ENCODE measurements around the gene NLRP1. TPM values are rescaled to one million over a fixed set of nuclear protein-coding genes. Genes with fewer than 3 reads are reported as not detected.

The NLRP1 gene
- total RNA-seq (1 to 10 TPM; 2.8 to 5.7 (median 3.6) TPM), polyA plus RNA-seq (1 to 10 TPM; 2.7 to 3.7 (median 3.1) TPM)
- long read RNA-seq, donor 1, partial matches to known transcripts = 1 of 3 reads
- long read RNA-seq, donor 1, other reads (novel, unspliced or antisense) = 2 of 3 reads
- long read RNA-seq, donor 2, partial matches to known transcripts = 4 of 6 reads
- long read RNA-seq, donor 2, other reads (novel, unspliced or antisense) = 1 of 6 reads

DNA sequence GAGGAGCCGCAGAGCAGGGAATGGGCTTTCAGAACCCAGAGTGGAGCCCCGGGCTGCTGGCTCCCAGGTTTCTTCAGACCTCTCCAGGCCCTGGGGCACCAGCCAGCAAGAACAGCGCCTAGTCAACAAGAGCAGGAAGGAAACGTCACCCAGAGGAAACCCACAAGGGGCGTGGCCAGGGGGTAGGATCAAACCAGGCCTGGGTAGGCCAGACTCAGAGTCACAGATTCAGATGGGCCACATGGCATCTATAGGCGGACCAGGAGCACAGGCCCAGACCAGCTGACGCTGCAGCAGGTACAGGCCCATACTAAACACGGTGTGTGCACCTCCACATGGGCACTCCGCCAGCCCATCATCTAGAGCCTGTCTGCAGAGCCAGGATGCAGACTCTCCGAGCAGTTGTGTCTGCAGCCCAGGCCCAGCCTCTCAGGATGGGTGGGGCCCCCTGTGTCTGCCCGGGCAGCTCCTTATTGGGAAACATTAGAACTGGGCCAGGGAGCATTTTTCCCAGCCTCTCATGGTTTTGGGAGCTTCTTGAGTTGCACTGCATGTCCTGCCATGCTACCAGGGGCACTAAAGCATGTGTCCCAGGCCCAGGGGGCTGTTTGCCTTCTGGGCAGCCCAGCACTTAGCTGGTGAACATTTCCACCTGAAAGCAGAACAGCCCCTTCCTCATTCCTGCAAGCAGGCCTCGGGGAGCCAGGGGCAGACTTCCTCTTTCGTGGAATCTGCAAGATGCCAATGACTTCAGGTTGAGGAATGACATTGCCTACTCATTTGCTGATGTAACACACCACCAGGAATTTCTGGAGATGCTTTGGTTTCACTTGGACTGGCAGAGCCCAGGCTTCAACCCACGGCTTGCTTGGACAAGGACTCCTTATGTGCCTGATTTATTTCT, at the start of gene NLRP1:
Gene NLRP1 (minus strand): TSS at position 127 of the 904 bp plus-strand sequence. CDS start 552 bp downstream, outside the sequence.
- peaks cover 0 to 4% of the 10 kb centered on the region in 2 donors for H3K36me3 ChIP-seq (ENCODE audit: insufficient read depth in 1 of 2, low read depth in 1 of 2)

DNA sequence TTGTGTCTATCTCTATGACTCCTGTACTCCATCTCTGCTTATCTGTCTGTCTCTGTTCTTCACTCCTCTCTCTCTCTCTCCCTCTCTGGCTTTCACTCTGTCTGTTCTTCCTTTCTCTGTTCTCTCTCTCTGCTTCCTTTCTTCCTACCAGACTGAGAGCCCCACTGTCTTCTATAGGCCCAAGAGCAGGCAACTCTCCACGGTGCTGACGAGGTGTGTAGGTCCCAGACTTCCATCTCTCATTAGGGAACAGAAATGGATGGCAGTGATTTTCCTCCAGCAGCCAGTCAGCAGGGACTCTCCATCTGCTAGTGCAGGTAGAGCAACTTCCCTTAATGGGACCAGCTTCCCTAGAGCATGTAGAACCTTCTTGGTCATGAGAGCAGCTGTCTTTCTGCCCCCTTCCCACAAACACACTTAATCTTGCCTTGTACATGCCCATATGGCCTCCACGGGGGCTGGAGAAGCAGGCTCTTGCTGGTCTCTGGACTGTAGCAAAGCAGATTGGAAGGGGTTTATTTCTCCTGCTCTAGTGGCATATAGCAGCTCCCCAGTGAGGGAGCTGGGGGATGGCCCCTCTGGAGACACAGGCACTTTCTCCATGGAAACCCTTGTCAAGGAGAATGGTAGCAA, 47.8 kb upstream of the NLRP1 start:
- H3K4me3 ChIP-seq = no peak overlapping the region
- ATAC-seq (no peak), DNase-seq (no peak)
- TF ChIP-seq, protein P1, sequence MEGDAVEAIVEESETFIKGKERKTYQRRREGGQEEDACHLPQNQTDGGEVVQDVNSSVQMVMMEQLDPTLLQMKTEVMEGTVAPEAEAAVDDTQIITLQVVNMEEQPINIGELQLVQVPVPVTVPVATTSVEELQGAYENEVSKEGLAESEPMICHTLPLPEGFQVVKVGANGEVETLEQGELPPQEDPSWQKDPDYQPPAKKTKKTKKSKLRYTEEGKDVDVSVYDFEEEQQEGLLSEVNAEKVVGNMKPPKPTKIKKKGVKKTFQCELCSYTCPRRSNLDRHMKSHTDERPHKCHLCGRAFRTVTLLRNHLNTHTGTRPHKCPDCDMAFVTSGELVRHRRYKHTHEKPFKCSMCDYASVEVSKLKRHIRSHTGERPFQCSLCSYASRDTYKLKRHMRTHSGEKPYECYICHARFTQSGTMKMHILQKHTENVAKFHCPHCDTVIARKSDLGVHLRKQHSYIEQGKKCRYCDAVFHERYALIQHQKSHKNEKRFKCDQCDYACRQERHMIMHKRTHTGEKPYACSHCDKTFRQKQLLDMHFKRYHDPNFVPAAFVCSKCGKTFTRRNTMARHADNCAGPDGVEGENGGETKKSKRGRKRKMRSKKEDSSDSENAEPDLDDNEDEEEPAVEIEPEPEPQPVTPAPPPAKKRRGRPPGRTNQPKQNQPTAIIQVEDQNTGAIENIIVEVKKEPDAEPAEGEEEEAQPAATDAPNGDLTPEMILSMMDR (IDR thresholded peaks at IDR 0.05) = no peak
- H3K27me3 ChIP-seq (ENCODE audit: insufficient read depth in 3 of 3, low read length in 2 of 3) = peaks cover 0 to 51% (median 6%) of the 10 kb centered on the region in 3 donors
- 42 to 55% (median 48%) methylated on average over 3 of the region's 3 CpGs for WGBS, 3 donors
- intact Hi-C loops (cut with DNase I) = no loop called here
- H3K36me3 ChIP-seq (ENCODE audit: insufficient read depth in 1 of 2, low read depth in 1 of 2) = no peaks in the 10 kb centered on the region
- H3K4me1 ChIP-seq = no peaks in the 10 kb centered on the region
- no peak overlapping the region for H3K27ac ChIP-seq
- H3K9me3 ChIP-seq = no peaks in the 10 kb centered on the region

More for the DNA sequence above, at the start of gene NLRP1:
- H3K27ac ChIP-seq = peak within 1 kb of the TSS; percentile 73
- 46 to 56% (median 56%) methylated on average over 14 of the region's 14 CpGs for WGBS, 3 donors
- TF ChIP-seq, protein P1 (IDR thresholded peaks at IDR 0.05) = no peak
- peaks cover 21% of the 10 kb centered on the region for H3K4me1 ChIP-seq
- ATAC-seq = peak; percentile 43 to 82 (median 66)
- peak within 1 kb of the TSS; percentile 63 for H3K4me3 ChIP-seq
- DNase-seq = peak; percentile 92 to 93
- no peaks in the 10 kb centered on the region for H3K9me3 ChIP-seq
- H3K27me3 ChIP-seq (ENCODE audit: insufficient read depth in 3 of 3, low read length in 2 of 3) = no peaks in the 10 kb centered on the region
- intact Hi-C loops (cut with DNase I) = loop anchor here in 1 of 2 donors (5.0 kb wide), 2 partner anchors 123 to 853 kb away; partner anchors contain the start of gene AIPL1

DNA sequence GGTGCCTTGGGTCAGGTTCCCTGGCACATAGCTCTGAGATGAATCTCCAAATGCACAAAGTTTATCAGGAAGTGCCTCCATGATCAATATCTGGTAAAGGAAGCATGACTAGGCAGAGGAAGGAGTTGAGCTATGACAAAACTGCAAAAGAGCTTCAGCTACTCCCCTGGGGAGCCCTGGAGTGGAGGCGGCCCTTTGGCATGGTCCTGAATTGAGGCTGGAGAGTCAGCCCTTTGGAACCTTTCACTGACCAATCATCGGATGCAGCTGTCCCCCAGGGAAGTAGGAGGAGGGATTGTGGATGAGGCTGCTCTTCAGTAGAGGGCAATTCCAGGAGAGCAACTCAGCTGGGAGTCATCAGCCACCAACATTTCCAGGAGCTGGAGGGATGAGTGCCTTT, 46.1 kb upstream of the NLRP1 start:
- WGBS, 3 donors = 24 to 44% (median 24%) methylated on average over 2 of the region's 2 CpGs
- peaks cover 0 to 46% (median 6%) of the 10 kb centered on the region in 3 donors for H3K27me3 ChIP-seq (ENCODE audit: insufficient read depth in 3 of 3, low read length in 2 of 3)

DNA sequence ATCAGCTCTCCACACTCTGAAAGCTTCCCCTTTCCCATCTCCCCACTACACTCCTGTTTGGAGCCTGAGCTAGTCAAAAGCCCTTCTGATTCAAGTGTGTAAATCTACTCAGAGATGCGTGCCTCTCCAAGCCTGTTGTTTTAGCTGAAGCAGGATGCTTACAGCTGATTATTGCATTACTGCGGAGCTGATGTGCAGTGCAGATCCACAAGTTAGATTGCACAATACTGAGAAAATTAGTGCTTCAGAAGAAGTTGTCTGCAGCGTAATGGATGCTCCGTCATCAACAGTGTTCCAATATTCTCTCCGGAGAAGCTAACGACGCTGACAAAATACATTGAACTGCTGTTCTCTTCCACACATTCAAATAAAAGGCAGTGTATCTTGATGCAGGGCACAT, 44.8 kb upstream of the NLRP1 start:
- intact Hi-C loops (cut with DNase I) = no loop called here
- 77 to 83% (median 79%) methylated on average over 7 of the region's 7 CpGs for WGBS, 3 donors
- H3K36me3 ChIP-seq (ENCODE audit: insufficient read depth in 1 of 2, low read depth in 1 of 2) = no peaks in the 10 kb centered on the region
- TF ChIP-seq, protein P1 (IDR thresholded peaks at IDR 0.05) = no peak
- no peak overlapping the region for H3K27ac ChIP-seq
- H3K4me1 ChIP-seq = no peaks in the 10 kb centered on the region
- peaks cover 0 to 41% (median 6%) of the 10 kb centered on the region in 3 donors for H3K27me3 ChIP-seq (ENCODE audit: insufficient read depth in 3 of 3, low read length in 2 of 3)
- ATAC-seq (no peak), DNase-seq (no peak)
- H3K4me3 ChIP-seq = no peak overlapping the region
- no peaks in the 10 kb centered on the region for H3K9me3 ChIP-seq

More for the DNA sequence above, 46.1 kb upstream of the NLRP1 start:
- Histone ChIP-seq H3K36me3 (ENCODE audit: insufficient read depth in 1 of 2, low read depth in 1 of 2) (no peaks in the 10 kb centered on the region), H3K4me3 (no peak overlapping the region), H3K4me1 (no peaks in the 10 kb centered on the region), H3K9me3 (no peaks in the 10 kb centered on the region), H3K27ac (no peak overlapping the region)
- intact Hi-C loops (cut with DNase I) = no loop called here
- TF ChIP-seq, protein P1 (IDR thresholded peaks at IDR 0.05) = no peak
- ATAC-seq (no peak), DNase-seq (no peak)

Measured in psoas muscle (tissue), 8 donors.